Mesothelial cell of epicardium (in vitro differentiated cells): Measurements from ENCODE around the gene PDZK1IP1. TPM values are rescaled to one million over a fixed set of nuclear protein-coding genes. Genes with fewer than 3 reads are reported as not detected.

Experiments
- DNase-seq, 2 experiments: peaks; one replicate each; pipeline ENCODE4 v3.0.0; 2021; ENCODE audit warnings: low spot score in 2 of 2; ENCODE audit not compliant: unreplicated experiment in 2 of 2
- H3K27ac Mint-ChIP-seq: 2 replicates; pipeline ENCODE4 v1.8.0; 2021; ENCODE audit warnings: mixed read lengths
- H3K27me3 Mint-ChIP-seq: 2 replicates; pipeline ENCODE4 v1.8.0; 2021; ENCODE audit warnings: low read depth, mixed read lengths
- H3K36me3 Mint-ChIP-seq: 2 replicates; pipeline ENCODE4 v1.8.0; 2021; ENCODE audit warnings: mixed read lengths
- H3K4me1 Mint-ChIP-seq: 2 replicates; pipeline ENCODE4 v1.8.0; 2021; ENCODE audit warnings: mixed read lengths
- H3K4me3 Mint-ChIP-seq: 2 replicates; pipeline ENCODE4 v1.8.0; 2021; ENCODE audit warnings: mild to moderate bottlenecking, moderate library complexity, mixed read lengths
- H3K9me3 Mint-ChIP-seq: 2 replicates; pipeline ENCODE4 v1.8.0; 2021; ENCODE audit warnings: mixed read lengths
- total RNA-seq: library from RNA; stranded (reverse); gene quantifications from 3 replicates; pipeline ENCODE4 v1.2.1, GENCODE V29; 2021
- TF ChIP-seq, protein P1 (sequence below): fragments of 200-600 bp; sonication (generic); IDR thresholded peaks from one replicate; pipeline ENCODE4 v1.5.0; 2021; ENCODE audit warnings: antibody characterized with exemption; ENCODE audit not compliant: unreplicated experiment

Gene PDZK1IP1
- total RNA-seq, 1 donor from 2014 or later: not detected

DNA sequence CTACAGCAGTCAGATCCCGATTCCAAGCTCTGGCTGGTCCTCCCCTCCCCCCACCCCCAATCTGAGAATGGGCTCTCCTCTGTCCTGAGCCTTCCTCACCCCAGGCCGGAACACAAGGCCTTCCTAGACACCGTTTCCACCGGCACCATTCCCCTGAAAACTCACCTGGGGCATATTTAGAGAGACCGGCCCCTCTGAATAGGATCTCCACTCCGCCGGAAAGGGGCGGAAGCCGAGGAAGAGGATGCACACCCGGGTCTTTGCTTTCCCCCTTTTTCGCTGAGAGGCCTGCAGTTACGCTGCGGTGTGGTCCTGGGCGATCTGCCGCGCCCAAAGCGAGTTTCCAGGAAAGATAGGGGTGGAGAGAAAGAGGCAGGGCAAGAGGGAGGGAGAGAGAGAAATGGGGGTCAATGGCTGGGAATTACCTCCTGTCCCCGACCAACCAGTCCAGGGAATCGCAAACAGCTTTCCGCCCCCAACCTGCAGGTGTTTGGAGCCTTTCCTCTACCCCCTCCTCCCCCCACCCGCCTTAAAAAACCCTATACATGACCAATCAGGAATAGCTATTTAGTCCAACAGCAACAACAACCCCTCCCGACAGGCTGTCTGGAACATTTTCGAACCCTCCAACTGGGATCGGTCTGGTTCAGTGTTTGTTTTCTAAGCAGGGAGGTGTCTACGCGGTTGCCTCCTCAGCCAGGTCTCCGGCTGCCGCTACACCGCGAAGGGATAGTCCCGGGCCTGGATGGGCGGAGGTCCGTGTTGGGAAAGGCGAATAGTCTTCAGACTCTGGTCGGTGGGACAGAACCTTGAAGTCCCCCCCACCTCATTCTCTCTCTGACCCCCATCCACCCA is 39.4 kb upstream of the PDZK1IP1 start:
- Mint-ChIP-seq H3K27me3 (peaks cover 86% of the 10 kb centered on the region), H3K27ac (no peak overlapping the region), H3K9me3 (no peaks in the 10 kb centered on the region), H3K4me1 (peaks cover 16% of the 10 kb centered on the region), H3K4me3 (no peak overlapping the region), H3K36me3 (no peaks in the 10 kb centered on the region)
- TF ChIP-seq, protein P1, sequence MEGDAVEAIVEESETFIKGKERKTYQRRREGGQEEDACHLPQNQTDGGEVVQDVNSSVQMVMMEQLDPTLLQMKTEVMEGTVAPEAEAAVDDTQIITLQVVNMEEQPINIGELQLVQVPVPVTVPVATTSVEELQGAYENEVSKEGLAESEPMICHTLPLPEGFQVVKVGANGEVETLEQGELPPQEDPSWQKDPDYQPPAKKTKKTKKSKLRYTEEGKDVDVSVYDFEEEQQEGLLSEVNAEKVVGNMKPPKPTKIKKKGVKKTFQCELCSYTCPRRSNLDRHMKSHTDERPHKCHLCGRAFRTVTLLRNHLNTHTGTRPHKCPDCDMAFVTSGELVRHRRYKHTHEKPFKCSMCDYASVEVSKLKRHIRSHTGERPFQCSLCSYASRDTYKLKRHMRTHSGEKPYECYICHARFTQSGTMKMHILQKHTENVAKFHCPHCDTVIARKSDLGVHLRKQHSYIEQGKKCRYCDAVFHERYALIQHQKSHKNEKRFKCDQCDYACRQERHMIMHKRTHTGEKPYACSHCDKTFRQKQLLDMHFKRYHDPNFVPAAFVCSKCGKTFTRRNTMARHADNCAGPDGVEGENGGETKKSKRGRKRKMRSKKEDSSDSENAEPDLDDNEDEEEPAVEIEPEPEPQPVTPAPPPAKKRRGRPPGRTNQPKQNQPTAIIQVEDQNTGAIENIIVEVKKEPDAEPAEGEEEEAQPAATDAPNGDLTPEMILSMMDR: no peak
- DNase-seq: no peak

DNA sequence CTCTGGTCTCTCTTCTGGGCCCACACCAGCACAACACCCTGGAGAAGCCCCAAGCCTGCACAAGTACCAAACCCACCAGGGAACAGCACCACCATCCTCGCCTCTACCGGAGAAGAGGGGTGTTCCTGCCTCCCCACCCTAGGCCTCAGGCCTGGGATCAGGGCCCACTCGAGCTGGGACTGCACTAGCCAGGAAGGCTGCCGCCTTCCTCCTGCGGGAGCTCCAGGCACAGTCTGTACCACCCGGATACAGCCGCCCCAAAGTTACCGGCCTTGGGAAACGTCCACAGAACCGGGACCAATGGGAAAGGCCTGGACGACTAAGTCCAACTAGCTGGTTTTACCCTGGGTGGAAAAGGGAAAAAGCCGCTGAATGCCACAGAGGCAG is 38.8 kb upstream of the PDZK1IP1 start:
- Mint-ChIP-seq H3K4me1 (peaks cover 16% of the 10 kb centered on the region), H3K27ac (no peak overlapping the region), H3K9me3 (no peaks in the 10 kb centered on the region), H3K36me3 (no peaks in the 10 kb centered on the region), H3K27me3 (peaks cover 80% of the 10 kb centered on the region), H3K4me3 (no peak overlapping the region)
- TF ChIP-seq, protein P1: no peak
- DNase-seq: no peak

DNA sequence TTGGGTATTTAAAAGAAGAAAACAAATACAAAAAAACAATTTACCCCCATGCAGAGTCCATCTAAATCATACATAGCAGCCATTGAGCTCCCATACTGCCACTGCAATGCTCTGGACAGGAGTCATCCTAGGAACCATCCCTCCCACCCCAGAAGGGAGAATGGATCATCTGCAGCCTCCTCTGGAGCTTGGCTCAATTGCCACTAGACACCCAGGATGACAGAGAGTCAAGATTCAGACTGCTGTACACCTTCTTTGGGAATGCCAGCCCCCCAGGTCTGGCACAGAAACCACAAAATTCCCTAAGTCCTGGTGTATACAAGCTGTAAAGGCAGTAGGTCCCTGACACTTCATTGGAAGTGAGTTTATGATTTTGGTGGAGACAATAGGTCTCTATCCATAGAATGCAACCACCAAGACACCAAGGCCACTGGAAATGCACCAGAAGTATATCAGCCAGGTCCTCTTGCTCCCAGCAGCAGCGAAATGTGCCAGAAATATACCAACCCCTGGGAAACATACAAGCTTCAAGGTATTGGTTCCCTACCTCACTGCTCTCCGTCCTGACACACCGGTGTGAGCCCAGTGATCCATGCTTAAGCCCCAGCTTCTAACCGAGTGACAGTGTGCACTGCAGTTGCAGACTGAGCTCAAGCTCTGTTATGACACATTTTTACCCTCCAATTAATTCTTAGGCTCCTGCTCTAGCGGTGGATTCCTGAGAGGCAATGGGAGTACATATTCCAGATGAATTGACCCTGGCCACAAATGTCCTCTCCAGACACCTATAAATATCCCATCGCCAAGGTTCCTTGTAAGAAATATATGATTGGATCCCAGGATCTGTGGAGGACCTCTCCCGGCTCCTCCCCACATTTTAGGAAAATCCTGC is 37.8 kb upstream of the PDZK1IP1 start:
- Mint-ChIP-seq H3K4me1 (peaks cover 15% of the 10 kb centered on the region), H3K27me3 (peaks cover 69% of the 10 kb centered on the region), H3K4me3 (no peak overlapping the region), H3K27ac (no peak overlapping the region), H3K9me3 (no peaks in the 10 kb centered on the region), H3K36me3 (no peaks in the 10 kb centered on the region)
- no peak for DNase-seq
- TF ChIP-seq, protein P1: no peak

DNA sequence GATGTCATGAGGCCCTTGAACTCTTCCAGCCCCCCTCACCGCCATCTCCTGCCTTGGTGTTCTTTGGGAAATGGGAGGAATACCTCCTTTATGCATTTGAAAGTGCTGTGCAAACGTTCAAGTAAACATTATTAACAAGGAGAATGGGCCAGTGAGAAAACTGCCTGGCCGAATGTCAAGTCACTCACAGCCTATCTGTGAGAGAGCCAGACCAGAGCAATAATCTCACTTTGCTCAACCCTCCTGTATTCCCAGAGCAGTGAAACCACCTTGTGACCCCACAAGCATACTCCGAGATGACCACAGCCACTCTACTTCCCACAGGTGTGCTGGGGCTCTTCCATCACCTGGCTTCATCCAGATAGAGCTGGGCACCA is 37.0 kb upstream of the PDZK1IP1 start:
- TF ChIP-seq, protein P1: no peak
- no peak overlapping the region for H3K27ac Mint-ChIP-seq
- H3K4me1 Mint-ChIP-seq: peaks cover 11% of the 10 kb centered on the region
- H3K36me3 Mint-ChIP-seq: no peaks in the 10 kb centered on the region
- H3K4me3 Mint-ChIP-seq: no peak overlapping the region
- no peaks in the 10 kb centered on the region for H3K9me3 Mint-ChIP-seq
- no peak for DNase-seq
- peaks cover 63% of the 10 kb centered on the region for H3K27me3 Mint-ChIP-seq

DNA sequence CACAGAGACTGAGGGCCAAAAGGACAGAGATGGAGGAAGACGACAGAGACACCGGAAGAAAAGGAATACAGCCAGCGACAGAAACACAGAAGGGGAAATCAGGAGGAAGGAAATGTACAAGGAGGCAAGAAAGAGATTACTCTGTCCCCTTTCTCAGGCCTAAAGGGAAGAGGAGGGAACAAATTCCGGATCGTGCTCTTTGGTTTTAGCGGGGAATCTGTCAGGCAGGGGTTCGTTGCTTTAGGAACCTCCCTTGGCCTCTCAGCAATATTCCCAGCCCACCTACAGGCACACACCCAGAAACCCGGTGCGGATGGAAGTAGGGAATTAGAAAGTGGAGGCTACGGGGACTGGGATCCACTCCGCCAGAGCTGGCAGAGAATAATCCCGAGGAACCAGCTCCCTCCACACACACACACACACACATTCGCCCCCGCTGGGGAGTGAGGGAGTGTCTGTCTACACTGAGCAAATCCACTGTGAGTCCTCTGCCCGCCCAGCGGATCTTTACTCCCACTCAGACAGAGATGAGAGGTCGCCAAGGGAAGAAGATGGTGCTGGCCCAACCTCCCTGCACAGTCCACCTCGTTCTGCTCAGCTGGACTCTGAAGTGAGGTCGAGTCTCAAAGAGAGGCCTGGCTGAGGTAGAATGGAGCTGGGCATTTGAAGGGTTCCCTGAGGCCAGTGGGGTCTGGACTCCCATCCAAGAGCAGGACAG is 36.4 kb upstream of the PDZK1IP1 start:
- TF ChIP-seq, protein P1: no peak
- DNase-seq: no peak
- no peaks in the 10 kb centered on the region for H3K36me3 Mint-ChIP-seq
- H3K27ac Mint-ChIP-seq: no peak overlapping the region
- H3K9me3 Mint-ChIP-seq: no peaks in the 10 kb centered on the region
- peak overlapping the region; percentile 53 for H3K4me3 Mint-ChIP-seq
- peaks cover 57% of the 10 kb centered on the region for H3K27me3 Mint-ChIP-seq
- peaks cover 6% of the 10 kb centered on the region for H3K4me1 Mint-ChIP-seq
